GM19035 (cell line): ENCODE results near the gene TOP1.
"Not testable (repeated sequence)": the region's sequence is repeated elsewhere in the genome, so short reads cannot be mapped to it uniquely, and the experiment has no call there.

ENCODE experiments used
- ATAC-seq: cut with Tn5 transposase; IDR thresholded peaks from one replicate; pipeline ENCODE4 v1.9.1; 2021; ENCODE audit not compliant: unreplicated experiment

TOP1 gene

GRCh38 chr20:41089555-41089954 is 60.9 kb downstream of the TOP1 start:
- ATAC-seq = no peak

- no peak for ATAC-seq
Observed at GRCh38 chr20:41091927-41092326, 63.3 kb downstream of the TOP1 start.

GRCh38 chr20:41094353-41095055 is 65.9 kb downstream of the TOP1 start:
- ATAC-seq = no peak

- ATAC-seq = no peak
Observed at GRCh38 chr20:41095110-41095969, 66.7 kb downstream of the TOP1 start.

- no peak for ATAC-seq
Observed at GRCh38 chr20:41098703-41099250, 70.2 kb downstream of the TOP1 start.

GRCh38 chr20:41100001-41100480 is 71.4 kb downstream of the TOP1 start:
- ATAC-seq = no peak

- no peak for ATAC-seq
Observed at GRCh38 chr20:41101660-41102059, 73.0 kb downstream of the TOP1 start.

GRCh38 chr20:41108531-41108930 is 79.9 kb downstream of the TOP1 start:
- ATAC-seq = no peak

- ATAC-seq = no peak
Observed at GRCh38 chr20:41110012-41110411, 81.4 kb downstream of the TOP1 start.

GRCh38 chr20:41110930-41111577 is 82.4 kb downstream of the TOP1 start:
- ATAC-seq = no peak

GRCh38 chr20:41111578-41111951 is 82.9 kb downstream of the TOP1 start:
- no peak for ATAC-seq

- no peak for ATAC-seq
Observed at GRCh38 chr20:41116282-41116956, 87.8 kb downstream of the TOP1 start.

- not testable (repeated sequence) for ATAC-seq
Observed at GRCh38 chr20:41118159-41118558, 89.5 kb downstream of the TOP1 start.

- ATAC-seq = no peak
Observed at GRCh38 chr20:41118632-41119031, 90.0 kb downstream of the TOP1 start.

GRCh38 chr20:41119614-41120561 is 91.3 kb downstream of the TOP1 start:
- no peak for ATAC-seq

- no peak for ATAC-seq
Observed at GRCh38 chr20:41121399-41121798, 92.8 kb downstream of the TOP1 start.

GRCh38 chr20:41123631-41124030 is 95.0 kb downstream of the TOP1 start:
- ATAC-seq = no peak

- ATAC-seq = no peak
Observed at GRCh38 chr20:41124451-41125094, 96.0 kb downstream of the TOP1 start.
